ENCODE results near the gene C3orf33. TPM values are rescaled to one million over a fixed set of nuclear protein-coding genes. Genes with fewer than 3 reads are reported as not detected.
"Not testable (repeated sequence)": the region's sequence is repeated elsewhere in the genome, so short reads cannot be mapped to it uniquely, and the experiment has no call there.

C3orf33 gene
- total RNA-seq, 4 donors from 2014 or later, result 2.3 to 4.2 (median 3.1) TPM

- Histone ChIP-seq H3K27me3 (no peaks in the 10 kb centered on the region), H3K27ac (no peak overlapping the region), H3K36me3 (no peaks in the 10 kb centered on the region), H3K4me1 (no peaks in the 10 kb centered on the region), H3K9me3 (no peaks in the 10 kb centered on the region), H3K4me3 (no peak overlapping the region)
- ATAC-seq, result no peak
- TF ChIP-seq CTCF (IDR thresholded peaks at IDR 0.05) (no peak), POLR2AphosphoS5 (IDR thresholded peaks at IDR 0.05) (no peak), EP300 (IDR thresholded peaks at IDR 0.05) (no peak), POLR2A (IDR thresholded peaks at IDR 0.05) (no peak)
Measured at GRCh38 chr3:155815030-155815545, 9.0 kb upstream of the C3orf33 start.

GRCh38 chr3:155813224-155813623, 7.1 kb upstream of the C3orf33 start:
- H3K4me3 ChIP-seq, H3K27ac ChIP-seq: not testable (repeated sequence)

GRCh38 chr3:155809181-155809580, 3.1 kb upstream of the C3orf33 start:
- ATAC-seq, result no peak
- Histone ChIP-seq H3K27me3 (no peaks in the 10 kb centered on the region), H3K9me3 (no peaks in the 10 kb centered on the region), H3K27ac (no peak overlapping the region), H3K36me3 (no peaks in the 10 kb centered on the region), H3K4me3 (no peak overlapping the region), H3K4me1 (peaks cover 0 to 16% (median 0%) of the 10 kb centered on the region in 3 donors)
- no peak for TF ChIP-seq EP300 (IDR thresholded peaks at IDR 0.05)
- TF ChIP-seq CTCF (IDR thresholded peaks at IDR 0.05), result no peak
- TF ChIP-seq POLR2A (IDR thresholded peaks at IDR 0.05), result no peak
- TF ChIP-seq POLR2AphosphoS5 (IDR thresholded peaks at IDR 0.05), result no peak

More at GRCh38 chr3:155813224-155813623, 7.1 kb upstream of the C3orf33 start:
- not testable (repeated sequence) for H3K36me3 ChIP-seq, H3K27me3 ChIP-seq, H3K9me3 ChIP-seq, ATAC-seq, H3K4me1 ChIP-seq

GRCh38 chr3:155807823-155808222, 1.7 kb upstream of the C3orf33 start:
- ATAC-seq, result no peak
- H3K36me3 ChIP-seq, result no peaks in the 10 kb centered on the region
- 88% methylated on average over 2 of the region's 2 CpGs; no CpG with 5 or more reads in 1 of the 2 donors for WGBS, 2 donors (ENCODE audit: low coverage in 1 of 2)
- no peak overlapping the region for H3K27ac ChIP-seq
- H3K27me3 ChIP-seq, result no peaks in the 10 kb centered on the region
- H3K4me3 ChIP-seq, result no peak overlapping the region
- no peaks in the 10 kb centered on the region for H3K9me3 ChIP-seq
- TF ChIP-seq POLR2A (IDR thresholded peaks at IDR 0.05) (no peak), EP300 (IDR thresholded peaks at IDR 0.05) (no peak)
- H3K4me1 ChIP-seq, result peaks cover 0 to 16% (median 0%) of the 10 kb centered on the region in 3 donors

- peak overlapping the region; percentile 56 to 90 (median 86) for H3K27ac ChIP-seq
- TF ChIP-seq POLR2A (IDR thresholded peaks at IDR 0.05) (no peak), EP300 (IDR thresholded peaks at IDR 0.05) (no peak), CTCF (IDR thresholded peaks at IDR 0.05) (no peak), POLR2AphosphoS5 (IDR thresholded peaks at IDR 0.05) (no peak)
- 36 to 37% methylated on average over 6 to 9 of the region's 15 CpGs for WGBS, 2 donors (ENCODE audit: low coverage in 1 of 2)
Measured at GRCh38 chr3:155805204-155805801, 775 bp downstream of the C3orf33 start.

GRCh38 chr3:155804323-155804722, 1.8 kb downstream of the C3orf33 start:
- no peaks in the 10 kb centered on the region for H3K27me3 ChIP-seq
- no peak for TF ChIP-seq POLR2A (IDR thresholded peaks at IDR 0.05)
- H3K4me3 ChIP-seq, result no peak overlapping the region
- no peak for ATAC-seq
- H3K36me3 ChIP-seq, result peaks cover 0 to 18% of the 10 kb centered on the region in 2 donors
- peaks cover 0 to 16% (median 0%) of the 10 kb centered on the region in 3 donors for H3K4me1 ChIP-seq
- H3K27ac ChIP-seq, result no peak overlapping the region
- no peaks in the 10 kb centered on the region for H3K9me3 ChIP-seq

More at GRCh38 chr3:155805204-155805801, 775 bp downstream of the C3orf33 start:
- peak; percentile 59 for ATAC-seq
- Histone ChIP-seq H3K4me3 (peak overlapping the region; percentile 65 to 88), H3K9me3 (no peaks in the 10 kb centered on the region), H3K36me3 (peaks cover 0 to 9% of the 10 kb centered on the region in 2 donors), H3K27me3 (no peaks in the 10 kb centered on the region), H3K4me1 (peaks cover 0 to 16% (median 0%) of the 10 kb centered on the region in 3 donors)

All from gastroesophageal sphincter (tissue), 4 donors.